GM18508 (cell line): ENCODE measurements around the gene CDC45.
"Not testable (repeated sequence)": the region's sequence is repeated elsewhere in the genome, so short reads cannot be mapped to it uniquely, and the experiment has no call there.

Experiments
- ATAC-seq: cut with Tn5 transposase; IDR thresholded peaks from one replicate; pipeline ENCODE4 v1.9.1; 2021; ENCODE audit warnings: moderate number of reproducible peaks; ENCODE audit not compliant: insufficient read depth, unreplicated experiment

Gene CDC45

DNA sequence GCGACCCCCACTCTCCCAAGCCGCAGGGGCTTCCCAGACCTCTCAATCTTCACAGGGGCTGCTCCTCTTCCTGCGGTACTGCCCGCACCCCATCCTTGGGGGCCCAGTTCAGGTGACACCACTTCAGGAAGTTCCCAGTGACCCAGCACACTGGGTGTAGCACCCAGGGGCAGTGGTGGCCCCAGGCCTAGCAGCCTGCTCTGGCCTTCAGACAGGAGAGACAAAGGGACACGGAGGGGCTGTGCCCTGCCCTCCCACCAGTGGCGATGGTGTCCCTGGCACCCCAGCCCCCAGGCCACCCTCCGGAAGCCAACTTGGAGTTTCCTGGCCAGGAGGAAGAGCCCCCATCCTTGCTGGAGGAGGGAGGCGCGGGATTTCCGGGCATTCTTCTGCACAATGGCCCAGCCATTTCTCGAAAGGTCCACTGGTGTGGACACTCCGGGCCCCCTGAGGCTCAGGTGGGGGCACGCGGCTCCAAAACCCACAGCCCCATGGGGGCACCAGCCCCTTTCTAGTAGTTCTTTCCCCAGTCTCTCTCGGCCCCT lies 45.5 kb downstream of the CDC45 start:
- no peak for ATAC-seq

DNA sequence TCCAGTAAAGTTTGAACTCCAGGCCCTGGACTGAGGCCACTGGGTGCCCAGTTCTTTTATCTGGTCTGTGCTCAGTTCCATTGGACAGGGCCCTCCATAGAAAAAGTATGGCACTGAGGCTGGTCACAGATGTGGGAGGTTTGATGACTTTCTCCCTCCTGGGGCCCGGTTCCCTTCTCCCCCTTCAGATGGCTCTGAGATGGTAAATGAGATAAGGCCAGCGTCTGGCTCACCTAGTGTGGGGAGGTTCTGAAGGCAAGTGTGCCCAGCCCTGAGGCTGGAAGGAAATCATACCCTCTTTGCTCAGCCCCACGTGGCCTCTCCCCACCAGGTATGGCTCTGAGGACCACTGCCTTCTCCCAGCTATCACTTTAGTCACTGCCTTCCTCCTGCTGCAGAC lies 45.9 kb downstream of the CDC45 start:
- no peak for ATAC-seq

DNA sequence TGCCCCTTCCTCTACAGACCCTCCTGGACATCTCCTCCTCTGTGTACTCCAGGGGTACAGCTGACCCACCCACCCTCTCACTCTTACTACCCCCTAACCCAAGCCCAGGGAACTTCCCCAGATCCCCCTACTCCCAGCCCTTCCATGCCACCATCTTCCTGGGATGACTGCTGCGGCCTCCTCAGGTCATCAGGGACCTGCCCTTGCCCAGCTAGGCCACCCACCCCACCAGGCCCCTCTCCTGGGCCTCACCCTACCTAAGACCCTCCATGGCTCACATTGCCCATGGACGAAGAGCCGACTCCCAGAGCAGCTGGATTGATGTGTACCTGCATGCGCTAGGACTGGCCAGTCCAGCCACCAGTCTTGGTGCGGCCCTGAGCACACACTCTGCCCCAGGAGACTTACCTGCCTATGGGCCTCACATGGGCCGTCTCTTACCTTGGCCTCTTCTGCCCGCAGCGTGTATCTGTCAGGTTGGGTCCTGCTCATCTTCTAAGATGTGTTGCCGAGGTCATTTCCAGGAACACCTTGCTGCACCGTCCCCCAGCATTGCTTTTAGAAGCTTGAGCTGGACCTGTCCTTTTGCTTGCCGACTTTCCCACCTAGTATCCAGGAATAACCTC lies 46.5 kb downstream of the CDC45 start:
- no peak for ATAC-seq

DNA sequence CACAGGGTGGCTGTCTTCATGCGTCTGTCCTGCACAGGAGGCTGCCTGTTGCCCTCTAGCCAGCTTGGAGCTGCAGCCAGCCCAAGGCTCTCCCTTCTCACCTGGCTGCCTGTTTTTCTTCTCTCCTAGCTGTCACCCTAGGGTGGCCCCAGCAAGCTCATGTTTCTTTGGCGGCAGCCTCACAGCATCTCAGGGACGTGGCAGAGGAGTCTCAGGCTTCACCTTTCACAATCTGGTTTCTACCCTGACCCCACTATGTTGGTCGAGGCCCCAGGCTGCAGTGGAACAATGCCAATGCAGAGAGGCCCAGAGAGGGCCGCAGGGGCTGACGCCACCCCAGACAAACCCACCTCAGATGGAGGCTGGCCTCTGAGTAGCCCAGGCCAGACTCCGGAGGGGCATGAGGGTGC lies 47.0 kb downstream of the CDC45 start:
- no peak for ATAC-seq

DNA sequence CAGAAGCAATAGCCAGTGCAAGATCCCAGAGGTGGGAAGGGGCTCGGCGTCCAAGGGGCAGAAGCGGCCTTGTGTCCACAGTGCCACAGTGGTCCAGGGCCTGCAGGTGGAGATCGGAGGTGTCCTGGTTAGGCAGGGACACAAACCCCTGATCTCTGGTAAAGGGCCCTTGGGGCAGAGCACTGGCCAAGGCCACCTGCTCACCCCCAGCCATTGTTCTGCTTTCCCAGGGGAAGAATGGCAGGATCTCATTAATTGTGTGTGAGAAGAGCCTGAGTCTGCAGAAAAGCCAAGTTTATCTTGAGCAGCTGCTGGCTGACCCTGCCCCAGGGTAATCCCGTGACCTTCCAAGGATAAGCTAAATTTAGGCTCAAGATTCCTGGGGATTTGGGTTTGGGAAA lies 47.6 kb downstream of the CDC45 start:
- no peak for ATAC-seq

DNA sequence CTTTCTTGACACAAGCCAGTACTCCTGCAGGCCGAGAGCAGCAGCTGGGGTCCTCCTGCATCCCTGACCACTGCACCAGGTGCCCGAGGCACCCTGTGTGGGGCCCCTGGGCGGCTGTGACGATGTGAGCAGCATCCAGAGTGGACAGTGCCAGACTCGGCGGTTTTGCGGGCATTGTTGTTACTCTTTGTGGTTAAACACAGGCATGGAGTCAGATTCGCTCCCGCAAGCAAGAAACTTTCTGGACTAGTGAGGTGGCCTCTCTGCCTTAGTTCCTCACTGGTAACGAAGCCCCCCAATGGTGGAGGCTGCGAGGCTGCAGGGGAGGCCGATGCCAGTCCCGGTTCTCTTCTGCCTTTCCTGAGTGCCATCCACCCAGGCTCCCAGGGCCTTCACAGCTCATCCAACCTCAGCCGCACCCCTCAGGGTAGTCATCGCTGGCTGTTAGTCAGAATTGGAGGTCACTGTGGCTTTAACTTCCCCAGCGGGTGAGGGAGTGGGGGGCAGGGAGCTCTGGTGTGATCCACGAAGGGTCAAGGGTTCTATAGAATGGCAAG lies 48.2 kb downstream of the CDC45 start:
- no peak for ATAC-seq

DNA sequence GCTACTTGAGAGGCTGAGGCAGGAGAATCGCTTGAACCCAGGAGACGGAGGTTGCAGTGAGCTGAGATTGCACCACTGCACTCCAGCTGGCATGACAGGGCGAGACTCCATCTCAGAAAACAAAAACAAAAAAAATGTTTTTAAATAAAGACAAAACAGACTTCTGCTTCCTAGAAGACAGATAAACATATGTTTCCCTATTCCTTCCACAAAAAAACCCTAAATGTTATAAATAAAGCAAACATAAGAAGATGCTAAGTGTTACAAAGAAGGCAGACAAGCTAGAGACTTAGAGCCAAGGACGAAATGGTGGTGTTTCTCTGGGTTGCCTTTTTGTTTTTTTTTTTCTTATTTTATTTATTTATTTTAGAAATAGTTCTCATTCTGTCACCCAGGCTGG lies 50.1 kb downstream of the CDC45 start:
- no peak for ATAC-seq

DNA sequence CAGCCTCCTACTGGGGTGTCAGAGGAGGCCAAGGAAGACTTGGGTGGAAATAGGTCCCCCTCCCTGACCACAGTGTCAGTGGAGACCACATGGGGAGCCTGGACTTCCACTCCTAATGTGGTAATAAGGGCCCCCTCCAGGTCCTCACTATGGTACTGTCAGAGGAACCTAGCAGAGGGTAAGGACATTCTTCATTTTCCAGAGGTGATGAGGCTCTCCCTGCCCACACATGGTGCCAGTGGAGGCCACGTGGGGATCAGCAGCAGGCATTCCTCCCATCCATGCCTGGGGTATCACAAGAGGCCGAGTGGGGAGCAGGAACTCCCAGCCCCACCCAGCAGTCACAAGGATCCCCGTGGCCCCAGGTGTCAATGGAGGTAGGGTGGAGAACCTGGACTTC lies 51.0 kb downstream of the CDC45 start:
- ATAC-seq, result no peak

DNA sequence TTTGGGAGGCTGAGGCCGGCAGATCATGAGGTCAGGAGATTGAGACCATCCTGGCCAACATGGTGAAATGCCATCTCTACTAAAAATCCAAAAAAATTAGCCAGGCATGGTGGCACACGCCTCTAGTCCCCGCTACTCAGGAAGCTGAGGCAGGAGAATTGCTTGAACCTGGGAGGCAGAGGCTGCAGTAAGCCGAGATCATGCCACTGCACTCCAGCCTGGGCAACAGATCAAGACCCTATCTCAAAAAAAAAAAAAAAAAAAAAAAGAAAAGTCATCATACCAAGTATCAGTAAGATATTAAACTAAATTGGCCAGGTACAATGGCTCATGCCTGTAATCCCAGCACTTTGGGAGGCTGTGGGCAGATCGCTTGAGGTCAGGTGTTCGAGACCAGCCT lies 51.6 kb downstream of the CDC45 start:
- not testable (repeated sequence) for ATAC-seq

DNA sequence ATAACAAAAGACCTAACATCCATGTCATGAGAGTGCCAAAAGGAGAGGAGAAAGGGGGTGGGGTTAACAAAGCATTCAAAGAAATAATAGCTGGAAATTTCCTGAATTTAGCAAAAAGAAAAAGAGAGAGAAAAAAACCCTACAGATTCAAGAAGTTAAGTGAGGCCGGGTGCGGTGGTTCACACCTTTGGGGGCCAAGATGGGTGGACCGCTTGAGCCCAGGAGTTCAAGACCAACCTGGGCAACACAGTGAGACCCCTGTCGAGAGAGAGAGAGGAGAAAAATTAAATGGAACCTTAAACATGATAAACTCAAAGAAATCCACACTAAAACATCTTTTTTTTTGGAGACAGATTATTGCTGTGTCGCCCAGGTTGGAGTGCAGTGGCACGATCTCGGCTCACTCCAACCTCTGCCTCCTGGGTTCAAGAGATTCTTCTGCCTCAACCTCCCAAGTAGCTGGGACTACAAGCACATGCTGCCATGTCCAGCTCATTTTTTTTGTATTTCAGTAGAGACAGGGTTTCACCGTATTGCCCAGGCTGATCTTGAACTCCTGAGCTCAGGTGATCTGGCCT lies 53.4 kb downstream of the CDC45 start:
- no peak for ATAC-seq

DNA sequence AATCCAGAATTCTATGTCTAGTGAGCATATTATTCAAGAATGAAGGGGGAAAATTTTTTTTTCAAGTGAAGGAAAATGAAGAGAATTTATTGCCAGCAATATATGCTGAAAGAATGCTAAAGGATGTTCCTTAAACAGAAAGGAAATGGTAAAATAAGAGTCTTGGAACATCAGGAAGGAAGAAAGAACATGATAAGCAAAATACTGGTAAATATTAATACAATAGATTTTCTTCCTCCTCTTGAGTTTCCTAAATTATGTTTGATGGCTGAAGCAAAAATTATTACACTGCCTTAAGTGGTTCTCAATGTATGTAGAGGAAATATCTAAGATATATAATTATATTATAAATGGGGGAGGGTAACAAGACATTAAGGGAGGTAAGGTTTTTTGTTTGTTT lies 54.1 kb downstream of the CDC45 start:
- no peak for ATAC-seq

DNA sequence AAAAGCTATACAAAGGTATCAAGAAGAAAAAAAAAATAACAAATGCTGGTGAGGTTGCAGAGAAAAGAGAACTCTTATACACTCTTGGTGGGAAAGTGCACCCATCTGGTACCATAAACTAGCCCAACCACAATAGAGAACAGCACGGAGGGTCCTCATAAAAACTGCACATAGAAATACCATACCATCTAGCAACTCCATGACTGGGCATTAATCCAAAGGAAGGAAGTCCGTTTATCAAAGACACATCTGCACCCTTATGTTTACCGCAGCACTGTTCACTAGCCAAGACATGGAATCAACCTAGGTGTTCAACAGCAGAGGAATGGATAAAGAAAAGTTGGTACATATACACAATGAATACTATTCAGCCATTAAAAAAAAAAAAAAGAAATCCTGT lies 55.3 kb downstream of the CDC45 start:
- ATAC-seq, result no peak

DNA sequence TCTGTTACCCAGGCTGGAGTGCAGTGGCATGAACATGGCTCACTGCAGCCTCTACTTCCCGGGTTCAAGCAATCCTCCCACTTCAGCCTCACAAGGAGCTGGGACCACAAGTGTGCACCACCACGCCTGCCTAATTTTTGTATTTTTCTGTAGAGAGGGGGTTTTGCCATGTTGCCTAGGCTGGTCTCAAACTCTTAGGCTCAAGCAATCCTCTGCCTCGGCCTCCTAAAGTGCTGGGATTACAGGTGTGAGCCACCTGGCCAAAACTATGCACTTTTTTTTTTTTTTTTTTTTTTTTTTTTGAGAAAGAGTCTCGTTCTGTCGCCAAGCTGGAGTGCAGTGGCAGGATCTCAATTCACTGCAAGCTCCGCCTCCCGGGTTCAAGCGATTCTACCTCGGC lies 56.8 kb downstream of the CDC45 start:
- ATAC-seq, result no peak

DNA sequence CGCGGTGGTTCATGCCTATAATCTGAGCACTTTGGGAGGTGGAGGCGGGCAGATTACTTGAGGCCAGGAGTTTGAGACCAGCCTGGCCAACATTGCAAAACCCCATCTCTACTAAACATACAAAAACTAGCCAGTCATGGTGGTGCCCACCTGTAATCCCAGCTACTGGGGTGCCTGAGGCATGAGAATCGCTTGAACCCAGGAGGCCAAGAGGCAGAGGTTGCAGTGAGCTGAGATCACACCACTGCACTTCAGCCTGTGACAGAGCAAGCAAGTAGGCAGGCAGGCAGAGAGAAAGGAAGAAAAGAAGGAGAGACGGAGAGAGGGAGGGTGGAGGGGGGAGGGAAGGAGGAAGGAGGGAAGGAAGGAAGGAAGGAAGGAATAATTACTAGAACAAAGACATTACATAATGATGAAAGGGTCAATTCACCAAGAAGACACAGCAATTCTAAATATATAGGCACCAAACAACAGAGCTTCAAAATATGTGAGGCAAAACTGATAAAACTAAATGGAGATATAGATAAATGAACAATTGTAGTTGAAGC lies 58.3 kb downstream of the CDC45 start:
- ATAC-seq, result no peak

DNA sequence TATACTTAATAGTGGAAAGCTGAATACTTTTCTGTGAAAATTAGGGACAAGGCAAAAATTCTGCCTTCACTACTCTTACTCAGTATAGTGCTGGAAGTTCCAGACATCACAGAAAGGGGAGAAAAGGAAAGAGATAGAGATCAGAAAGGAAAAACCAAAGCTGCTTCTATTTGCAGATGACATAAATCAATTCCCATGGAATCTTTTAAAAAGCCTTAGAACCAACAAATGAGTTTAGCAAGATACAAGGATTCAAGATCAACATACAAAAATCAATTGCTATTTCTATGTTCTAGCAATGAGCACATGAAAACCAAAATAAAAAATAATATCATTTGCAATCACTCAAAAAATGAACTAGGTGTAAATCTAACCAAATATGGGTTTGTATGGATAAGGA lies 60.7 kb downstream of the CDC45 start:
- no peak for ATAC-seq

DNA sequence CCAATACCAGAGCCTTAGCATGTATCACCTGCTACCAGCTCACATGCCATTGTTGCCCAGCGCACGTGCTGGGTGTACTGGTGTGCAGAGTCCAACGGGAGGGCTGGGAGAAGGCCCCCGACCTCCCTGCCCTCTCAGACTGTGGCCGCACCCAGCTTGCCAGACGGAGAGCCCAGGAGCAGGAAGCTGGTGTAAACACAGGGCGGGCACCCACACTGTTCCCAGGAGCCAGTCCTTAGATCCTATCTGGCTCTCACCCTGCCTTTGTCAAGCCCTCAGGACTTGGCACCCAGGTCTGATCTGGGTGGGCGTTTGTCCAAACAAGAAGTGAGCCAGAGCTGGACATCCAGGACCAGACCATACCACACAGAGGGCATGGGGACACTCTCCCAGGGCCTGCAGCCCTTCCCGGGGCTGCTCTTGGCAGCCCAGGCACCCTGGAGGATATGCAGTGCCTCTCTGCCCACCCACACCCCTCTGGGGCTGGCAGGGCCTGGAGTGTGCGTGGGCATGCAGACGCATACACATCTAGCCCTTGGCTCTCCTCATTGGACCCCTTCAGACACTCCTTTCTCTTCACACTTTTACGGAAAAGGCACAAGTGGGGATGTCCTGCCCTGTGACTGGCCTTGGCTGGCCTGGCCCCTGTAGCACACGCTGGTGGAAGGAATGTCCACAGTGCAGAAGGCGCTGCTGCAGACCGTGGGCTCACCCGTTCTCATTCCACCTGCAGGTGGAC lies 64.4 kb downstream of the CDC45 start:
- no peak for ATAC-seq

DNA sequence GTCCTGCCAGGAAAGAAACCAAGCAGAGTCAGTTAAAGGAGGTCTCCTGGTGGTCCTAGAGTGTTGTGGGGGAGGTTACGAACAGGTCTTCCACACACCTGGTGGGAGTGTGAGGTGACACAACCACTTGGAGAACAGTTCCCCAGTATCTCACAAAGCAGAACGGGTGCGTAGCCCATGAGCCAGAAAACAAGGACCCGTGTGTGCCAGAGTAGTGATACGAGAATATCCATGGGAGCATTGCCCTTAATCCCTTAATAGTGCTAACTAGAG lies 66.2 kb downstream of the CDC45 start:
- no peak for ATAC-seq

DNA sequence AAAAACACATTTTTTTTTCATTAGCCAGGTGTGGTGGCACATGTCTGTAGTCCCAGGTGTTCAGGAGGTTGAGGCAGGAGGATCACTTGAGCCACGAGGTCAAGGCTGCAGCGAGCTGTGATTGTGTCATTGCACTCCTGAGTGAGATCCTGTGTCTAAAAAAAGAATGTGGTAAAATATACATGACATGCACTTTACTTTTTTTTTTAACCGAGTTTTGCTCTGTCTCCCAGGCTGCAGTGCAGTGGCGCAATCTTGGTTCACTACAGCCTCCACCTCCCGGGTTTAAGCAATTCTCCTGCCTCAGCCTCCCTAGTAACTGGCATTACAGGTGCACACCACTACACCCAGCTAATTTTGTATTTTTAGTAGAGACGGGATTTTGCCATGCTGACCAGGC lies 67.0 kb downstream of the CDC45 start:
- no peak for ATAC-seq

DNA sequence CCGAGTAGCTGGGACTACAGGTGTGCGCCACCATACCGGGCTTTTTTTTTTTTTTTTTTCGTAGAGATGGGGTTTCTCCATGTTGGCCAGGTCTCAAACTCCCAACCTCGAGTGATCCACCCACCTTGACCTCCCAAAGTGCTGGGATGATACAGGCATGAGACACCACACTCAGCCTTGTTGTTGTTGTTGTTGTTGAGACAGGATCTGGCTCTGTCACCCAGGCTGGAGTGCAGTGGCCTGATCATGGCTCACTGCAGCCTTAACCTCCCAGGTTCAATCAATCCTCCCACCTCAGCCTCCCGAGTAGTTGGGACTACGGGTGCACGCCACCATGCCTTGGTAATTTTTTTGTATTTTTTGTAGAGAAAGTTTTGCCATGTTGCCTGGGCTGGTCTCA lies 67.9 kb downstream of the CDC45 start:
- ATAC-seq, result no peak

DNA sequence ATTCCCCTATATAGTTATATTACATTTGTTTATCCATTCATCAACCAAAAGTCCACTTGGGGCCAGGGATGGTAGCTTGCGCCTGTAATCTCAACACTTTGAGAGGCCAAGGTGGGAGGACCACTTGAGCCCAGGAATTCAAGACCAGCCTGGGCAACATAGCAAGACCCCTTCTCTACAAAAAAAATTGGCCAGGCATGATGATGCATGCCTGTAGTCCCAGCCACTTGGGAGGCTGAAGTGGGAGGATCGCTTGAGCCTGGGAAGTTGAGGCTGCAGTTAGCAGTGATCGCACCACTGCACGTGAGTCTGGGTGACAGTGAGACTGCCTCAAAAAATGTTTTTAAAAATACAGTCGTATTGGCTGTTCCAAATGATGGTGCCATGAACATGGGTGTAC lies 68.7 kb downstream of the CDC45 start:
- ATAC-seq, result not testable (repeated sequence)

DNA sequence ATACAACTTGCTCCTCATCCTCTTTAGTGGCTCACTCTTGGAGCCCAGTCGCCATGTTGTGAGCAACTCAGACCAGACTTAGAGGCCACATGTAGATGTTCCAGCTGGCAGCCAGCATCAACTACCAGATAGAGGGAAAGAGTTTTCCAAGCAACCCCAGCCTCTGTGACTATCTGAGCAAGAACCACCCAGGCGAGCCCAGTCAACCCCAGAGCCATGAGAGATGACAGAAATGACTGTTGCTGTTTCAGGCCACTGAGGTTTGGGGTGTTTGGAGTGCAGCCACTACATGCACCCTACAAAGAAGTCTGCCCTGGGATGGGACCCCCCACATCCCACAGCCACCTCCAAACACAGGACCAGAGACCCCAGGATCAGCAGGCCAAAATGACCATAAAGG lies 69.2 kb downstream of the CDC45 start:
- ATAC-seq, result no peak
